Daoy (cell line): Measurements from ENCODE around the gene TP63. TPM values are rescaled to one million over a fixed set of nuclear protein-coding genes. Genes with fewer than 3 reads are reported as not detected.
A peak's percentile ranks its signal among the peaks of the same experiment; 100 is the strongest.
"Not testable (repeated sequence)": the region's sequence is repeated elsewhere in the genome, so short reads cannot be mapped to it uniquely, and the experiment has no call there.

ENCODE experiments used
- DNase-seq: peaks from one replicate; pipeline ENCODE4 v3.0.0-alpha.2; 2015; ENCODE audit warnings: low read depth
- total RNA-seq: library from RNA; depleted of rRNA; stranded (reverse); fragments of >200 nt; shearing (Covaris generic); gene quantifications from 2 replicates; pipeline ENCODE4 v1.2.3, GENCODE V29; 2014

TP63 gene
- total RNA-seq, 1 experiment from 2014 or later: 0.29 TPM

GRCh38 chr3:189625572-189625971 is 5.6 kb upstream of the TP63 start:
- DNase-seq: no peak

- DNase-seq: no peak
Observed at GRCh38 chr3:189626286-189626685, 4.9 kb upstream of the TP63 start.

GRCh38 chr3:189629803-189630455 is 1.3 kb upstream of the TP63 start:
- DNase-seq: no peak

GRCh38 chr3:189630767-189631372 is 319 bp upstream of the TP63 start:
- DNase-seq: peak; percentile 44

- no peak for DNase-seq
Observed at GRCh38 chr3:189631409-189631808, 220 bp downstream of the TP63 start.

- no peak for DNase-seq
Observed at GRCh38 chr3:189632242-189632641, 1.1 kb downstream of the TP63 start.

- no peak for DNase-seq
Observed at GRCh38 chr3:189635339-189635738, 4.2 kb downstream of the TP63 start.

- no peak for DNase-seq
Observed at GRCh38 chr3:189636048-189636447, 4.9 kb downstream of the TP63 start.

GRCh38 chr3:189637750-189638149 is 6.6 kb downstream of the TP63 start:
- DNase-seq: no peak

GRCh38 chr3:189638276-189639031 is 7.3 kb downstream of the TP63 start:
- no peak for DNase-seq

GRCh38 chr3:189641776-189642175 is 10.6 kb downstream of the TP63 start:
- DNase-seq: no peak

GRCh38 chr3:189646853-189647542 is 15.8 kb downstream of the TP63 start:
- no peak for DNase-seq

- DNase-seq: peak; percentile 11
Observed at GRCh38 chr3:189652042-189652441, 20.9 kb downstream of the TP63 start.

- DNase-seq: no peak
Observed at GRCh38 chr3:189655617-189656016, 24.4 kb downstream of the TP63 start.

GRCh38 chr3:189659571-189659970 is 28.4 kb downstream of the TP63 start:
- DNase-seq: no peak

GRCh38 chr3:189664311-189664710 is 33.1 kb downstream of the TP63 start:
- DNase-seq: peak; percentile 60

GRCh38 chr3:189672346-189672745 is 41.2 kb downstream of the TP63 start:
- DNase-seq: not testable (repeated sequence)

GRCh38 chr3:189673535-189673934 is 42.3 kb downstream of the TP63 start:
- DNase-seq: no peak

GRCh38 chr3:189674249-189674913 is 43.2 kb downstream of the TP63 start:
- DNase-seq: no peak

- no peak for DNase-seq
Observed at GRCh38 chr3:189677667-189678066, 46.5 kb downstream of the TP63 start.

- DNase-seq: no peak
Observed at GRCh38 chr3:189680723-189681122, 49.5 kb downstream of the TP63 start.
